Measurements from ENCODE around the gene EDNRA. TPM values are rescaled to one million over a fixed set of nuclear protein-coding genes. Genes with fewer than 3 reads are reported as not detected.

The EDNRA gene
- total RNA-seq, 1 experiment from 2014 or later: not detected

DNA sequence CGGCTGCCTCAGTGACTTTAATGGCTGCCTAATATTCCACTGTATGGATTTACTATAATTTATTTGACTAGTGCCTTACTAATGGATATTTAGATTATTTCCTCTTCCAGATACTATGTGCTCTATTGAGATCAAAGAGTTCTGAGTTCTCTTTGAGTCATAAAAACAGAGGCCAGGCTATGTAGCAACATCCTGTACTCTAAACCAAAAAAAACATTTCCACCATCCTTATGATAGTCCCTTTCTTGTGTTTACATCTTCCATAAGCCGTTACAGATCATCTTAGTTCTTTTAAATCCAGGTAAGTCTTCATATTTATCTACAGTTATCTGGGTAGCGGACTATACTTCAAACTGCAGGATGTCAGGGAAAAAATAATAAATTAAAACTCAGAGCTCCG, 79.7 kb downstream of the EDNRA start:
- Histone ChIP-seq H3K4me1 (replicated peaks; ENCODE audit: insufficient read depth) (no peaks in the 10 kb centered on the region), H3K4me3 (no peak overlapping the region), H3K27me3 (ENCODE audit: insufficient read depth, low read depth) (no peaks in the 10 kb centered on the region), H3F3A (ENCODE audit: insufficient read depth, low read depth) (no peaks in the 10 kb centered on the region), H3K4me2 (no peak overlapping the region), H3K27ac (no peak overlapping the region), H3K9me3 (ENCODE audit: insufficient read depth, low read depth) (no peaks in the 10 kb centered on the region), H3K9me2 (ENCODE audit: insufficient read depth) (no peaks in the 10 kb centered on the region), H2AFZ (no peak overlapping the region), H4K20me1 (ENCODE audit: insufficient read depth) (no peaks in the 10 kb centered on the region), H3K36me3 (ENCODE audit: low read depth) (no peaks in the 10 kb centered on the region), H3K79me2 (ENCODE audit: low read depth) (no peaks in the 10 kb centered on the region)
- intact Hi-C loops (cut with micrococcal nuclease; ENCODE audit: unreplicated experiment): no loop called here
- BruUV-seq (replicated peaks): no TSS peak
- no peak for DNase-seq
- ChIA-PET CTCF (no interaction called here), POLR2A (ENCODE audit: unreplicated experiment) (no interaction called here)
- TF ChIP-seq EZH2 (IDR thresholded peaks at IDR 0.05; ENCODE audit: low read depth) (no peak), CTCF (conservative IDR thresholded peaks at IDR 0.05) (no peak)

GRCh38 chr4:147566762-147567161, 85.9 kb downstream of the EDNRA start:
- TF ChIP-seq EZH2 (IDR thresholded peaks at IDR 0.05; ENCODE audit: low read depth) (no peak), CTCF (conservative IDR thresholded peaks at IDR 0.05) (no peak)
- no peaks in the 10 kb centered on the region for H3K27me3 ChIP-seq (ENCODE audit: insufficient read depth, low read depth)
- CTCF ChIA-PET: no interaction called here
- H3K4me1 ChIP-seq (replicated peaks; ENCODE audit: insufficient read depth): no peaks in the 10 kb centered on the region
- H3K36me3 ChIP-seq (ENCODE audit: low read depth): no peaks in the 10 kb centered on the region
- no peak overlapping the region for H3K4me2 ChIP-seq
- no peak overlapping the region for H3K27ac ChIP-seq
- H3K4me3 ChIP-seq: no peak overlapping the region
- no peaks in the 10 kb centered on the region for H4K20me1 ChIP-seq (ENCODE audit: insufficient read depth)
- no peak for DNase-seq
- POLR2A ChIA-PET (ENCODE audit: unreplicated experiment): no interaction called here
- no peak overlapping the region for H2AFZ ChIP-seq
- intact Hi-C loops (cut with micrococcal nuclease; ENCODE audit: unreplicated experiment): no loop called here
- no peaks in the 10 kb centered on the region for H3F3A ChIP-seq (ENCODE audit: insufficient read depth, low read depth)
- H3K79me2 ChIP-seq (ENCODE audit: low read depth): no peaks in the 10 kb centered on the region
- no peaks in the 10 kb centered on the region for H3K9me3 ChIP-seq (ENCODE audit: insufficient read depth, low read depth)
- no TSS peak for BruUV-seq (replicated peaks)
- no peaks in the 10 kb centered on the region for H3K9me2 ChIP-seq (ENCODE audit: insufficient read depth)

DNA sequence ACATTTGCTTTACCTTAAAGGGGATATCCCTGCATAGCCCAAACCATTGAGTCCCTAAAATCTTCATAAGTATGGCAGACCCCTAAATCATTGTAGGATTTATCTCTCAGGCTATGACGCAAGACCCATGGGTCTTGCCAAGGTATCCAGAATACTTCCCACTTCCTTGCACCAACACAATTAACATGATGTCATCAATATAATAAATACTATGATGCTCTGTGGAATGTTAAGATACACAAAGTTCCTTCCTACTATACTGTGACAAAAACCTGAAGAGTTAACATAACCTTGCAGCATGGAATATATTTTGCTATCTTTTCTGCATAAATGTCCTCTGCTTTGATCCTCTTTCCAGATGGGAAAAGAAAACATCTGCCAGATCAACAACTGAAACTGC, 86.4 kb downstream of the EDNRA start:
- TF ChIP-seq CTCF (conservative IDR thresholded peaks at IDR 0.05): no peak
- TF ChIP-seq EZH2 (IDR thresholded peaks at IDR 0.05; ENCODE audit: low read depth): no peak
- Histone ChIP-seq H3K36me3 (ENCODE audit: low read depth) (no peaks in the 10 kb centered on the region), H3K4me3 (no peak overlapping the region), H3K9me2 (ENCODE audit: insufficient read depth) (no peaks in the 10 kb centered on the region), H3F3A (ENCODE audit: insufficient read depth, low read depth) (no peaks in the 10 kb centered on the region), H3K4me2 (no peak overlapping the region), H3K9me3 (ENCODE audit: insufficient read depth, low read depth) (no peaks in the 10 kb centered on the region), H3K27ac (no peak overlapping the region), H4K20me1 (ENCODE audit: insufficient read depth) (no peaks in the 10 kb centered on the region), H3K79me2 (ENCODE audit: low read depth) (no peaks in the 10 kb centered on the region), H2AFZ (no peak overlapping the region), H3K27me3 (ENCODE audit: insufficient read depth, low read depth) (no peaks in the 10 kb centered on the region), H3K4me1 (replicated peaks; ENCODE audit: insufficient read depth) (no peaks in the 10 kb centered on the region)
- DNase-seq: no peak
- ChIA-PET CTCF (no interaction called here), POLR2A (ENCODE audit: unreplicated experiment) (no interaction called here)
- no TSS peak for BruUV-seq (replicated peaks)
- intact Hi-C loops (cut with micrococcal nuclease; ENCODE audit: unreplicated experiment): no loop called here
